IgD-negative memory B cell (primary cell): ENCODE data around the gene UST. TPM values are rescaled to one million over a fixed set of nuclear protein-coding genes. Genes with fewer than 3 reads are reported as not detected.
"Not testable (repeated sequence)": the region's sequence is repeated elsewhere in the genome, so short reads cannot be mapped to it uniquely, and the experiment has no call there.

ENCODE experiments used
- H3K27ac Mint-ChIP-seq, 3 donors: one replicate each; pipeline ENCODE4 v1.8.0; 2020 to 2022; ENCODE audit warnings: mild to moderate bottlenecking in 3 of 3, mixed read lengths in 3 of 3, moderate library complexity in 1 of 3
- H3K27me3 Mint-ChIP-seq: one replicate; pipeline ENCODE4 v1.8.0; 2021; ENCODE audit warnings: mixed read lengths
- H3K36me3 Mint-ChIP-seq: one replicate; pipeline ENCODE4 v1.8.0; 2020; ENCODE audit warnings: mild to moderate bottlenecking, mixed read lengths
- H3K4me1 Mint-ChIP-seq, 3 donors: one replicate each; pipeline ENCODE4 v1.8.0; 2020 to 2022; ENCODE audit warnings: mixed read lengths in 3 of 3, mild to moderate bottlenecking in 1 of 3
- H3K4me3 Mint-ChIP-seq, 4 donors: one replicate each; pipeline ENCODE4 v1.8.0; 2020 to 2022; ENCODE audit warnings: mild to moderate bottlenecking in 4 of 4, mixed read lengths in 4 of 4, moderate library complexity in 3 of 4
- H3K9me3 Mint-ChIP-seq, 3 donors: one replicate each; pipeline ENCODE4 v1.8.0; 2020 to 2021; ENCODE audit warnings: mixed read lengths in 3 of 3, mild to moderate bottlenecking in 1 of 3
- polyA plus RNA-seq: library from polyadenylated mRNA; unstranded; fragments of 300-500 nt; fragmentation: Illumina TruSeq; gene quantifications from one replicate; pipeline ENCODE4 v1.2.3, GENCODE V29; 2021

The UST gene
- polyA plus RNA-seq, 1 donor from 2014 or later = 1.3 TPM

DNA sequence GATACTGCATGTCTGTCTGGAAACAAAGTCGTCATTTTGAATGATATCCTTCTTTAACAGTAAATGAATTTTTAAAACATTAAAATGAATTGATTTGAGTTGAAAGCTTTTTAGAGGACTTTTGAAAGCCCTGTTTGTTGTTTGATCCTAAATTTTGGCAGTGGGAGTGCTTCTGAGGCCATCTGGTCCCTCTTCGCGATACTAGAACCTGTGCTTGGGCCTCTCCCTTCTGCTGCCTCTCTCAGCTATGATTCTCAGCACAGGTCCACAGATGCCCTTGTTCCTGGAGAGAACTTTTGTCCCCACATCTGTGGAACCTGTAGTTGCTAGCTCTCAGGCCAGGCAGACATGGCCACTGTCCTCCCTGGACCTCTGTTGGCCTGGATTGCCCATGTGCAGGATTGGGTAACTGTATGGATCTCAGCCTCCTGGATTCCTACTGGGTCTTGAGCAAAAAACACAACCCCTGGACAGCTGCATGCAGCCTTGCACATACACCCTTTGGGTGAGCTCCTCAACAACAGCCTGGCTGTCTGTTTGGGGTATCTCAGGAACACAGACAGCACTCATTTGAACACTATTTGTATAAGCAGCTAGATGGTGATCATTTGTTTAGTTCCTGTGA, 21.9 kb downstream of the UST start:
- Mint-ChIP-seq H3K27me3 (no peaks in the 10 kb centered on the region), H3K36me3 (no peaks in the 10 kb centered on the region), H3K9me3 (no peaks in the 10 kb centered on the region), H3K27ac (no peak overlapping the region), H3K4me3 (peak overlapping the region in 1 of 4 donors; percentile 65), H3K4me1 (peaks cover 52 to 60% (median 56%) of the 10 kb centered on the region in 3 donors)

DNA sequence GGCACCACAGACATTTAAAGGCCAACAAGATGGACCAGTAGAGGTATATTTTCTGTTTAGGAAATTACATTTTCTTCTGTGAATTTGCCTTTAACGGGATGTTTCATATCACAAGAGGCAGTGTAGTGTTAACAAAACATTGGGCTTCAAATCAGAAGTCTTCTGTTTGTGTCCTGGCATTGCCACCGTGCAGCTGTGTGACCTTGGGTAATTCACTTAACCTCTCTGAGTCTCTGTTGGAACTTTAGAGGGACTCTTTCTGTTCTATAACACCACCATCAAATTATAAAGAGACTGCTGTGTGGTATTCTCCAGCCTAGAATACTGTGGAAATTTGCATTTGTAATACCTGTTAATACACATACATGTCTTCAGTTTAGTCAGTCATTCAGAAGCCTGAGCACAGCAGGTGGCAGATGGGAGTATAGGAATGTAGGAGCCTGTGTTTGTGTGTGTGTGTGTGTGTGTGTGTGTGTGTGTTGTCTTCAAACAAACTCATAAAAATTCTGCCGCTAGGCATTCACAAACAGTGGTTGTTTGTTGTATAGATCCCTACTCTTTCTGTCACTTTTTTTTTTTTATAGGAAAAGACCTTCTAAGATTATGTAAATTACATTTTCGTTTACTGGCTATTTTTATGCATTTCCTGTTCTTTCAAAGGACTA, 22.6 kb downstream of the UST start:
- Mint-ChIP-seq H3K27me3 (no peaks in the 10 kb centered on the region), H3K9me3 (no peaks in the 10 kb centered on the region), H3K4me1 (peaks cover 47 to 53% (median 51%) of the 10 kb centered on the region in 3 donors), H3K27ac (no peak overlapping the region), H3K36me3 (no peaks in the 10 kb centered on the region), H3K4me3 (peak overlapping the region in 2 of 4 donors; percentile 82 to 88)

DNA sequence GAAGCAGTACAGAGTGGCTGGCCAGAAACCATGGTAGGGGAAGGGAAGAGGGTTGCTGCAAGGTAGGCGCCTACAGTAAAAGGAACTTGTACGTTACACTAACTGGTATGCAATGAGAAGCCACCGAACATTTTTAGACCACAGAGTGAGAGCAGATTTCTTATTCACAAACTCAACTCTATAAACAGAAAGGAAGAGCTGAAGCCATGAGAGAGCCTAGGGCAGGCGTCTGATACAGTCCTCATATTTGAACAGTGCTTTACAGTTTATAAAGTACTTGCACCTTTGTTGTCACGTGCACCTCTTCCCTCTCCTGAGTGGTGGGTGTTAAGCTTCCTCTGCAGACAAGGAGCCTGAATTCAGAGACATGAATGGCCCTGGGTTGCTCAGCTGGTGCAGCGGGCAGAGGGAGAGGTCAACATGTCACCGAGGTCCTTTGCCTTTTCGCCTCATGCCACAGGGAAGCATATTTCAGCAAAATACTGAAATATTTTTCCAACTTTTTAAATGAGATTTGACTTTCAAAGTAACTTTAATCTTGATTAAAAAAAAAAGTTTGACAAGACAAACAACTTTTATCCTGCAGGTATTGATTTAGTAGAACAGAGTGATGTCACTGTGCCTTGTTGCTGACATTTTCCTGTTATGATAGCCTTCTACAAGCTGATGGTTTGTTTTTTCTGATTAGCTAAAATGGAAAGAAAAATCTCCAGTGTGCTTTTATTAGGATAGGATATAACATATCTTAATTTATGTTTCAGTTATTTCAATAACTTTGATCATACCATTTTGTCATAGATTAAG, 23.8 kb downstream of the UST start:
- no peaks in the 10 kb centered on the region for H3K27me3 Mint-ChIP-seq
- H3K36me3 Mint-ChIP-seq = no peaks in the 10 kb centered on the region
- H3K4me3 Mint-ChIP-seq = peak overlapping the region; percentile 4 to 88 (median 76)
- H3K9me3 Mint-ChIP-seq = no peaks in the 10 kb centered on the region
- peak overlapping the region in 2 of 3 donors; percentile 2 to 63 for H3K27ac Mint-ChIP-seq
- peaks cover 43 to 49% (median 47%) of the 10 kb centered on the region in 3 donors for H3K4me1 Mint-ChIP-seq

DNA sequence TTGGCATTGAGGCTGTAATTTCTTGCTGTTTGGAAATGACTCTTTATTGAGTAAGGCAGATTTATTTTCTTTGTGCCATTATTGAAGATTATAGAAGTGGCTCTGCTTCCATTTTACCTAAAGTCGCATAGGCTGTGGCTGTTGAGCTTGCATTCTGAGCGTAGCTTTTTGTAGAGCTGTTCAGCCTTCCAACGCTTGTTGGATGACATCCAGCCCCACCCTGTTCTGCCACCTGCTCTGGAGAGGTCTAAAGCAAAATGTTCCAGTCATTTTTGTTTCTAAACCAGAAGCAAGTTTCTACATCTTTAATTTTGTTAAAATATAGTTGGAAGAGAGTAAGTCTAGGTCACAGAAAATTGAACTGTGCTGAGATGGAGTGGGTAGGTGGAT, 24.4 kb downstream of the UST start:
- Mint-ChIP-seq H3K9me3 (no peaks in the 10 kb centered on the region), H3K27ac (peak overlapping the region in 1 of 3 donors; percentile 63), H3K36me3 (no peaks in the 10 kb centered on the region), H3K4me1 (peaks cover 39 to 44% (median 42%) of the 10 kb centered on the region in 3 donors), H3K4me3 (peak overlapping the region in 2 of 4 donors; percentile 77 to 81), H3K27me3 (no peaks in the 10 kb centered on the region)

DNA sequence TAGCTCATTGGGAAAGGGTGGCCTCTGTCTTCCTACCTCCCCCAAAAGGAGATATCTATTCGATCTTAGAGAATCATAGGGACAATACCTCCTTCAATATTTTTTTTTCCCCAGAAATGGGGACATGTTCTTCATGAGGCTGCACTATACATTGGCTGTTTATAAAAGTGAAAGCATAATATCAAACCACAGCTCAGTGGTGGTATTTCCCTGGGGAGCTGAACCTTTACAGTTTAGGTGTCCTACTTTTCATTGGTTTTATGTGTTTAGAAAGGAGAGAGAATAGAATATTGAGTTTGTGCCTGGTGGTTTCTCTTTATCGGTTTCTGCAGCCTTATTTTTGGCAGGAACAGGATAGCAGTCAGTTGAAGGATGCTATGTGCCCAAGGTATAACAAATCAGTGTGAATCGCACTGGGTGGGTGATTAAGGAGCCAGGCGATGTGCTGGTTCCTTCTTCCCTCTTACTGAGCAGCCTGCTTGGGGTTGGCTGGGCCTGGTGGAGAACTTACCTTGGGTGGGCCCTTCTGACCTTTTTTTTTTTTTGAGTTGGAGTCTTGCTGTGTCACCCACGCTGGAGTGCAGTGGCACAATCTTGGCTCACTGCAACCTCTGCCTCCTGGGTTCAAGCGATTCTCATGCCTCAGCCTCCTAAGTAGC, 25.2 kb downstream of the UST start:
- Mint-ChIP-seq H3K27me3 (no peaks in the 10 kb centered on the region), H3K36me3 (no peaks in the 10 kb centered on the region), H3K4me3 (peak overlapping the region; percentile 22 to 77 (median 46)), H3K27ac (peak overlapping the region; percentile 16 to 71 (median 63)), H3K4me1 (peaks cover 40 to 42% (median 41%) of the 10 kb centered on the region in 3 donors), H3K9me3 (no peaks in the 10 kb centered on the region)

DNA sequence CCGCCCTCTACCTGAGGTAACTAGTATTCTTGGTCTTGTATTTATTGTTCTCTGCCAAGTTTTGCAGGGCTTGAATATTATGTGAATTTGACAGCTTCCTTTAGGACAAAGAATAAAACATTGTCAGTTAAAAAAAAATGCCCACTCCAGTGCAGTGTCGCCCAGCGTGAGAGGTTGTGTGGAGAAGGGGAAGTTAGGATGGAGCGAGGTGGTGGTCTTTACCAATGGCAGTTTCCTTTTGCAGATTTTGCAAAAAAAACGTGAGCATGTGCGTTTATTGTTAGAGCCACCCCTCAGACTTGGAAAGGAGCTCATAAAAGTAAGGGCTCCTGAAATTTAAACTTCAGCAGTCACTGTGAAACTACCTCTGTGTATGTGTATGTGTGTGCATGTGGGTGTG, 28.3 kb downstream of the UST start:
- no peak overlapping the region for H3K4me3 Mint-ChIP-seq
- peak overlapping the region in 1 of 3 donors; percentile 48 for H3K27ac Mint-ChIP-seq
- peaks cover 29 to 35% (median 33%) of the 10 kb centered on the region in 3 donors for H3K4me1 Mint-ChIP-seq
- H3K36me3 Mint-ChIP-seq = no peaks in the 10 kb centered on the region
- H3K27me3 Mint-ChIP-seq = no peaks in the 10 kb centered on the region
- no peaks in the 10 kb centered on the region for H3K9me3 Mint-ChIP-seq

DNA sequence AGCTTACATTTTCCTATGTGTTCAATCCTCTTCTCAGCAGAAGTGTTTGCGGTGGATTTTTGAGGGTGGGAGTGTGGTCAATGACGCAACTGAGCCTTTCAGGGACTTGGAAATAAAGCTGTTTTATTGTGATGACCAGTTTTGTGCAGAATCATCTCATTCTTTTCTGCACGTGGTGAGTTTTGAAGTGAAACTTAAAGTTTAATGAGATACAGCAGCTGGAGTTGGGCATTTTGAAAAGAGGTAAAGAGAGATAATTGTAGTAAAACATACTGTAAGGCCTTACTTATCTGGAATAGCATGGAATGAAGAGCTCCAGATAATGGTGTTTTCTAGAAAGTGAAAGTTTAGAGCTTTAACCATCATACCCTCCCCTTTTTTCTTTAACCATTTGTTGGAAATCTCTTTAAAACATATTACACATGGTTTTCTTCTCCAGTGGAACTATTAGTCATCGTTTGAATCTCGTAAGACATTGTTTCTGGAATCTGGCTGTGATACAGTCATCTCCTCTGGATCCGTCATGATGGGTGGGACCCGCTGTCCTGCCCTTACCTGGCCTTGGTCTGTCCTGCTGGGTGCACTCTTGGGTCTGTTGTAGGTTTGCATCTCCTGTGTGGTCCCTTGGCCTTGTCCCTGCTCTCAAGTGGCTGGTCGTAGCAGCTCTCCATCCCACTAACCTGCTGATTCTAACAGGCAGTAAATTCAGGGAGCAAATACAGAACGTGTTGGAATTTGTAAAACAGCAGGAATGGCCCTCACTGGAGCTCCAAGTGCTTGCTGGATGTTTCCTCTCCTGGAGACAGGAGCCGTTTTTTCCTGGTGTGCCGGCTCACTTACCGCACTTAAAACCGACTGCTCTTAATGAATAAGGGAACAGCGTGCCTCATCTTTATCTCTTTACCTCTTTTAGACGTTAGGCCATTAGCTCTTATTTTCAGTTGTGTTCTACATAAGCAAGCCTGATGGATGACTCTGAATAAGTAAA, 29.8 kb downstream of the UST start:
- Mint-ChIP-seq H3K27ac (no peak overlapping the region), H3K4me3 (peak overlapping the region in 1 of 4 donors; percentile 27), H3K27me3 (no peaks in the 10 kb centered on the region), H3K4me1 (peaks cover 27 to 37% (median 32%) of the 10 kb centered on the region in 3 donors), H3K9me3 (no peaks in the 10 kb centered on the region), H3K36me3 (no peaks in the 10 kb centered on the region)

DNA sequence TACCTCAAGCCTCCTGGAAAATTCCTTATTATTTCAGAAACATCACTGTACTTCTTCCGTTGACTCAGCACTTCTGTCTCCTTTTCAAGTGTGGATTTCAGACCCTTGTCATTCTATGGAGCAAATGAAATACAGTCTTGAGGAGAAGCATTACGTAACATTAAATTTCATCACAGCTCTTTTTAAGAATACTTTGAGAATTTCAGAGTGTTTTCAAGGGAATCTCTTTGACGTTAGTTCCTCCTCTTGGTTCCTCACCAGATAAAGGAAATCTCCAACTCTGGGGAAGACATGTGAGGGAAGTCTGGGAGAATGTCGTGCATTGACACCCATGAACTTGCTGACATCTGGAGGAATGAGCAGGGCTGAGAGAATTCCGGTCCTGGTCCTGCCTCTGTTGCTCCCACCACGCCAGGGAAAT, 32.3 kb downstream of the UST start:
- no peaks in the 10 kb centered on the region for H3K27me3 Mint-ChIP-seq
- no peak overlapping the region for H3K4me3 Mint-ChIP-seq
- H3K36me3 Mint-ChIP-seq = peaks cover 4% of the 10 kb centered on the region
- no peaks in the 10 kb centered on the region for H3K9me3 Mint-ChIP-seq
- H3K27ac Mint-ChIP-seq = peak overlapping the region in 1 of 3 donors; percentile 21
- H3K4me1 Mint-ChIP-seq = peaks cover 29 to 38% (median 37%) of the 10 kb centered on the region in 3 donors

DNA sequence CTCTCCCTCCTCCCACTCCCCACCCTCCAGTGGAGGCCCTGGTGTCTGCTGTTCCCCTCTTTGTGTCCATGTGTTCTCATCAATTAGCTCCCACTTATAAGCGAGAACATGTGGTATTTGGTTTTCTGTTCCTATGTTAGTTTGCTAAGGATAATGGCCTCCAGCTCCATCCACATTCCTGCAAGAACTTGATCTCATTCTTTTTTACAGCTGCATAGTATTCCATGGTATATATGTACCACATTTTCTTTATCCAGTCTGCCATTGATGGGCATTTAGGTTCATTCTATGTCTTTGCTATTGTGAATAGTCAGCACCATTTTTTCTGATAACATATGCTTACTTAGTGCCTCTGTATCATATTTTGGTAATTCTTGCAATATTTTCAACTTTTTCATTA, 33.6 kb downstream of the UST start:
- H3K4me3 Mint-ChIP-seq, H3K9me3 Mint-ChIP-seq, H3K27me3 Mint-ChIP-seq, H3K36me3 Mint-ChIP-seq: not testable (repeated sequence)
- peaks cover 27 to 40% (median 39%) of the 10 kb centered on the region in 3 donors for H3K4me1 Mint-ChIP-seq
- H3K27ac Mint-ChIP-seq = peak overlapping the region in 2 of 3 donors; percentile 12 to 80

DNA sequence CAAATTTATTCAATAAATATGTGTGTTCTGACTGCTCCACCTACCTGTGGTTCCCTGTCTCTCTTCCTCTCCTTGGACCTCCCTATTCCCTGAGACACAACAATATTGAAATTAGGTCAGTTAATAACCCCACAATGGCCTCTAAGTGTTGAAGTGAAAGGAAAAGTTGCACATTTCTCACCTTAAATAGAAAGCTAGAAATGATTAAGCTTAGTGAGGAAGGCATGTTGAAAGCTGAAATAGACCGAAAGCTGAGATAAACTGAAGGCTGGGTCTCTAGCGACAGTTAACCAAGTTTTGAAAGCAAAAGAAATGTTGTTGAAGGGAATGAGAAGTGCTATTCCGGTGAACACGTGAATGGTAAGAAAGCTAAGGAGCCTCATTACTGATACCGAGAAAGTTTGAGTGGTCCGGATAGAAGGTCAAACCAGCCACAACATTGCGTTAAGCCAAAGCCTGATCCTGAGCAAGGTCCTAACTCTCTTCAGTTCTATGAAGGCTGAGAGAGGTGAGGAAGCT, 34.1 kb downstream of the UST start:
- no peaks in the 10 kb centered on the region for H3K27me3 Mint-ChIP-seq
- H3K27ac Mint-ChIP-seq = peak overlapping the region; percentile 4 to 80 (median 12)
- H3K4me3 Mint-ChIP-seq = peak overlapping the region; percentile 8 to 86 (median 82)
- no peaks in the 10 kb centered on the region for H3K9me3 Mint-ChIP-seq
- H3K4me1 Mint-ChIP-seq = peaks cover 27 to 40% (median 39%) of the 10 kb centered on the region in 3 donors
- H3K36me3 Mint-ChIP-seq = peaks cover 5% of the 10 kb centered on the region

DNA sequence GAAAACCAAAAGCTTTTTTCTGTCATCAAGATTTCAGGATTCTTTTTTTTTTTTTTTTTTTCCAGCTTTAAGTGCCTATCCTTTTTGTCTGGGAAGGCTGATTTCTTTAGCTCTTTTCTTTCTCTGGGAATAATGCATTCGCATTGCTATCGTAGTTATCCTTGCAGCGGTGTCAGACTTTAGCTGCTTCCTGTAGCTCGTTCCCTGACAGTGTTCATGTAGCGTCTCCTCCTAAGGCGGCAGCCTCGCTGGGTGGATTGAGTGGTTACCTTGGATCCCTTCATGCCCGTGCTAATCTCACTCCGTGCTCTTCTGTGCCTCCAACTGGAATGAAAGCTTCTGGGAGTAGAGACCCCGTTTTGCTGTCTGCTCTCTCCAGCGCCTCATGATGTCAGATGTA, 43.1 kb downstream of the UST start:
- no peak overlapping the region for H3K4me3 Mint-ChIP-seq
- H3K27ac Mint-ChIP-seq = no peak overlapping the region
- H3K9me3 Mint-ChIP-seq = peaks cover 3 to 6% (median 6%) of the 10 kb centered on the region in 3 donors
- peaks cover 8% of the 10 kb centered on the region for H3K36me3 Mint-ChIP-seq
- peaks cover 9 to 24% (median 15%) of the 10 kb centered on the region in 3 donors for H3K4me1 Mint-ChIP-seq
- peaks cover 3% of the 10 kb centered on the region for H3K27me3 Mint-ChIP-seq

DNA sequence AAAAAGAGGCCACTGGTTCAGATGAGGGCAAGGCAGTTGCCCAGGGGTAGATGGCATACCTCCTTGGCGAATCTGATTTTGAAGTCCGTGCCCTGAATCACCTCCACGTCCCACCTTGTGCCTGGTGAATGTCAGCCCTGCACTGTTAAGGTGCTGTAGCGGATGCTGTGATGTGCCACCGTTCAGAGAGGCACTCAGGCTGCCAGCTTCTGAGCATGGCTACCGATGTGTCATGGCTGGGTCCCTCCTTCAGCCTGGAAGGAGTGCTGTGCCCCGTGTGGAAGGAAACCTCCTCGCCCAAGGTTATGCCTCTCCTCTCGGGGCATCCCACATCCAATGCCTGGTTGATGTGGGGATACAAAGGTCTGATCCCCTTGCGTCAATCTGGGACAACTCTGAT, 43.6 kb downstream of the UST start:
- Mint-ChIP-seq H3K36me3 (peaks cover 8% of the 10 kb centered on the region), H3K9me3 (peaks cover 3 to 6% (median 6%) of the 10 kb centered on the region in 3 donors), H3K4me3 (peak overlapping the region in 2 of 4 donors; percentile 6 to 74), H3K27ac (no peak overlapping the region), H3K27me3 (peaks cover 3% of the 10 kb centered on the region), H3K4me1 (peaks cover 9 to 24% (median 17%) of the 10 kb centered on the region in 3 donors)

DNA sequence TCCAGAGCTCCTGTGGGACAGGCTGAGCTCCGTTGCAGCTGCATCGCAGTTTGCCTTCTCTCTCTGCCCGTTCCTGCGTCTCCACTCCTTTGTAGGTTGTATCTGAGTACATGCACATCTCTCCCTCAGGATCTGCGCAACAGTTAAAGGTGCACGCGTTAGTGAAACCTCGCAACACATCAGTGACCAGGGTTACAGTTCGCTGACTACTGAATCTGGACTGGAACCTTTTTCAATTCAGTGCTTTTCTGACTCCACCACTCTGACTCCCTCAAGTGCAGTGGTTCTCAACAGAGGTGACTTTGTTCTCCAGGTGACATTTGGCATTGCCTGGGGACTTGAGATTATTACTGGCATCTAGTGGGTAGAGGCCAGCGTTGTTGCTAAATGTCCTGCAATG, 44.0 kb downstream of the UST start:
- peaks cover 9 to 24% (median 17%) of the 10 kb centered on the region in 3 donors for H3K4me1 Mint-ChIP-seq
- H3K27ac Mint-ChIP-seq = no peak overlapping the region
- peaks cover 6% of the 10 kb centered on the region for H3K36me3 Mint-ChIP-seq
- peak overlapping the region in 3 of 4 donors; percentile 6 to 74 (median 47) for H3K4me3 Mint-ChIP-seq
- peaks cover 3 to 6% (median 6%) of the 10 kb centered on the region in 3 donors for H3K9me3 Mint-ChIP-seq
- peaks cover 3% of the 10 kb centered on the region for H3K27me3 Mint-ChIP-seq
